WTC11 (cell line): ENCODE results near the gene C6orf136. TPM values are rescaled to one million over a fixed set of nuclear protein-coding genes. Genes with fewer than 3 reads are reported as not detected.

ENCODE experiments used
- ATAC-seq: fragments of 200-7000 bp; cut with Tn5 transposase; 2 replicates; pipeline ENCODE4 v1.10.0; 2021; ENCODE audit warnings: mild to moderate bottlenecking, moderate library complexity
- CTCF ChIA-PET: fragments of 300-600 bp; sonication (Branson Sonifier 250); formaldehyde crosslinking; loops from one replicate; lab custom pipeline; 2021; ENCODE audit warnings: antibody characterized with exemption; lab: Charles Lee
- POLR2A ChIA-PET: fragments of 350-600 bp; sonication (Branson Sonifier 250); formaldehyde crosslinking; loops from one replicate; lab custom pipeline; 2021; ENCODE audit warnings: antibody characterized with exemption; lab: Charles Lee
- DNase-seq: peaks from one replicate; pipeline ENCODE4 v3.0.0; 2021; ENCODE audit warnings: low spot score
- H3K27ac Mint-ChIP-seq: 2 replicates; pipeline ENCODE4 v1.8.0; 2021; ENCODE audit warnings: mixed read lengths
- H3K27me3 Mint-ChIP-seq: 2 replicates; pipeline ENCODE4 v1.8.0; 2021; ENCODE audit warnings: low read depth, mild to moderate bottlenecking, moderate library complexity, mixed read lengths
- H3K36me3 Mint-ChIP-seq: 2 replicates; pipeline ENCODE4 v1.8.0; 2021; ENCODE audit warnings: mixed read lengths
- H3K4me1 Mint-ChIP-seq: 2 replicates; pipeline ENCODE4 v1.8.0; 2022; ENCODE audit warnings: mixed read lengths
- H3K4me3 Mint-ChIP-seq: 2 replicates; pipeline ENCODE4 v1.8.0; 2021; ENCODE audit warnings: mild to moderate bottlenecking, moderate library complexity, mixed read lengths
- H3K9me3 Mint-ChIP-seq: 2 replicates; pipeline ENCODE4 v1.8.0; 2021; ENCODE audit warnings: mixed read lengths
- CREM ChIP-seq: sonication (generic); formaldehyde crosslinking; IDR thresholded peaks from 2 replicates; pipeline ENCODE4 v1.8.1; 2022; ENCODE audit warnings: mild to moderate bottlenecking, missing genetic modification reagents, moderate library complexity
- EMX1 ChIP-seq: fragments of 250-450 bp; sonication (Bioruptor Pico); IDR thresholded peaks from 2 replicates; pipeline ENCODE4 v1.8.0; 2021; ENCODE audit warnings: mild to moderate bottlenecking
- ESRRA ChIP-seq: sonication (generic); formaldehyde crosslinking; IDR thresholded peaks from 2 replicates; pipeline ENCODE4 v1.8.1; 2022; ENCODE audit warnings: mild to moderate bottlenecking, missing genetic modification reagents, borderline replicate concordance
- GRHL2 ChIP-seq: fragments of 250-450 bp; sonication (Bioruptor Pico); IDR thresholded peaks from 2 replicates; pipeline ENCODE4 v1.8.0; 2022; ENCODE audit warnings: mild to moderate bottlenecking, moderate library complexity; ENCODE audit not compliant: insufficient replicate concordance, severe bottlenecking
- NFATC4 ChIP-seq: fragments of 250-450 bp; sonication (Bioruptor Pico); IDR thresholded peaks from 2 replicates; pipeline ENCODE4 v1.9.0; 2021; ENCODE audit warnings: mild to moderate bottlenecking
- TEAD1 ChIP-seq: sonication (generic); formaldehyde crosslinking; IDR thresholded peaks from 2 replicates; pipeline ENCODE4 v1.8.0; 2022; ENCODE audit warnings: mild to moderate bottlenecking, missing genetic modification reagents
- ZBTB21 ChIP-seq: sonication (generic); formaldehyde crosslinking; IDR thresholded peaks from 2 replicates; pipeline ENCODE4 v1.8.1; 2023; ENCODE audit warnings: mild to moderate bottlenecking, missing genetic modification reagents, borderline replicate concordance
- ZNF317 ChIP-seq: sonication (generic); formaldehyde crosslinking; IDR thresholded peaks from 2 replicates; pipeline ENCODE4 v1.8.1; 2023; ENCODE audit warnings: low read depth, mild to moderate bottlenecking, moderate library complexity, missing genetic modification reagents, borderline replicate concordance
- ZNF532 ChIP-seq: fragments of 250-450 bp; sonication (Bioruptor Pico); IDR thresholded peaks from 2 replicates; pipeline ENCODE4 v1.9.0; 2021; ENCODE audit warnings: mild to moderate bottlenecking, borderline replicate concordance
- ZNF671 ChIP-seq: fragments of 250-450 bp; sonication (Bioruptor Pico); IDR thresholded peaks from 2 replicates; pipeline ENCODE4 v1.8.0; 2021; ENCODE audit warnings: mild to moderate bottlenecking
- total RNA-seq: library from RNA; stranded (reverse); gene quantifications from 3 replicates; pipeline ENCODE4 v1.2.3, GENCODE V29; 2021
- TF ChIP-seq, protein P1 (sequence below): fragments of 250-450 bp; sonication (Bioruptor Pico); IDR thresholded peaks from 2 replicates; pipeline ENCODE4 v1.9.0; 2021; ENCODE audit warnings: mild to moderate bottlenecking
- TF ChIP-seq, protein P2 (sequence below): sonication (generic); formaldehyde crosslinking; conservative IDR thresholded peaks from 2 replicates; pipeline ENCODE4 v1.8.1; 2022; ENCODE audit warnings: mild to moderate bottlenecking, missing genetic modification reagents
- TF ChIP-seq, protein P3 (sequence below): fragments of 250-450 bp; sonication (Bioruptor Pico); IDR thresholded peaks from 2 replicates; pipeline ENCODE4 v1.9.0; 2021; ENCODE audit warnings: mild to moderate bottlenecking

C6orf136 gene
- total RNA-seq, 1 experiment from 2014 or later: 26.5 TPM

DNA sequence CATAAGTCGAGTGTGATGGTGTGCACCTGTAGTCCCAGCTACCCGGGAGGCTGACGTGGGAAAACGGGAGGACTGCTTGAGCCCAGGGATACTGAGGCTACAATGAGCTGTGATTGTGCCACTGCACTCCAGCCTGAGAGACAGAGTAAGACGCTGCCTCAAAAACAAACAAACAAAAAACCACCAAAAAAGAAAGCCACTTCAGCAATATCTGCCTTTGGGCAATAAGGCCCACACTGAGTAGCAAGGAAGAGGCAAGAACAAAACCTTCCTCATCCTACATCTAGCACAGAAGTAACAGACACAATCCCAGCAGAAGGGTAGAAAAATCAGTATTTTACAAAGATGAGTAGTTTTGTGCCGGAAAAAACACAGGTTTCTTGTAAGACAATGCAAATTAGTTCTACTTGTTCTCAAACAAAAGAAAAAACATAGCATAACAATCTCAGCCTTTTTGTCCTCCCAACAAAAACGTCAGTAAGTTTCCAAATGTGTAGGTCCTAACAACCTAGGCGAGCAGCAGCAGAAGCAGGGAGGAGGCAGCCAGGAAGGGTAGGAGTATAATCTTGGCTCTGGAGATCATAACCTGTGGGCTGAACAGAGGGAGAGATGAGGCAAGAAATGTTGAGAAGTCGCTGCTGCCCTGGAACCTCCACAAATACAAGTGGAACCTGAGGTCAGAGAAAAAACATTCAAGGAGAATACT, 35.6 kb upstream of the C6orf136 start:
- Mint-ChIP-seq H3K27me3 (no peaks in the 10 kb centered on the region), H3K4me3 (no peak overlapping the region), H3K27ac (peak overlapping the region; percentile 17), H3K9me3 (no peaks in the 10 kb centered on the region), H3K36me3 (peaks cover 71% of the 10 kb centered on the region), H3K4me1 (peaks cover 33% of the 10 kb centered on the region)
- DNase-seq (no peak), ATAC-seq (no peak)
- POLR2A ChIA-PET: interaction anchor here (1.2 to 1.4 kb wide), 3 partner anchors 11 to 76 kb away, joined by 3 to 6 read pairs (median 5); no protein-coding TSS in a partner anchor
- CTCF ChIA-PET: interaction anchor here (1.0 to 2.6 kb wide), 4 partner anchors 13 to 127 kb away, joined by 3 to 13 read pairs (median 4); no protein-coding TSS in a partner anchor
- no peak for TF ChIP-seq ZBTB21 (CRISPR knock-in tag)

GRCh38 chr6:30611856-30612194, 35.1 kb upstream of the C6orf136 start:
- H3K27me3 Mint-ChIP-seq: no peaks in the 10 kb centered on the region

GRCh38 chr6:30612213-30612612, 34.7 kb upstream of the C6orf136 start:
- peaks cover 71% of the 10 kb centered on the region for H3K36me3 Mint-ChIP-seq
- DNase-seq (no peak), ATAC-seq (no peak)

More at GRCh38 chr6:30611856-30612194, 35.1 kb upstream of the C6orf136 start:
- H3K36me3 Mint-ChIP-seq: peaks cover 71% of the 10 kb centered on the region
- H3K4me3 Mint-ChIP-seq: no peak overlapping the region
- H3K27ac Mint-ChIP-seq: peak overlapping the region; percentile 10
- peaks cover 33% of the 10 kb centered on the region for H3K4me1 Mint-ChIP-seq
- H3K9me3 Mint-ChIP-seq: no peaks in the 10 kb centered on the region
- ATAC-seq: no peak
- CTCF ChIA-PET: interaction anchor here (0.9 to 2.6 kb wide), 6 partner anchors 15 to 158 kb away, joined by 3 to 13 read pairs (median 7); partner anchors contain the start of genes DHX16 and MDC1
- no peak for DNase-seq
- TF ChIP-seq, protein P1, sequence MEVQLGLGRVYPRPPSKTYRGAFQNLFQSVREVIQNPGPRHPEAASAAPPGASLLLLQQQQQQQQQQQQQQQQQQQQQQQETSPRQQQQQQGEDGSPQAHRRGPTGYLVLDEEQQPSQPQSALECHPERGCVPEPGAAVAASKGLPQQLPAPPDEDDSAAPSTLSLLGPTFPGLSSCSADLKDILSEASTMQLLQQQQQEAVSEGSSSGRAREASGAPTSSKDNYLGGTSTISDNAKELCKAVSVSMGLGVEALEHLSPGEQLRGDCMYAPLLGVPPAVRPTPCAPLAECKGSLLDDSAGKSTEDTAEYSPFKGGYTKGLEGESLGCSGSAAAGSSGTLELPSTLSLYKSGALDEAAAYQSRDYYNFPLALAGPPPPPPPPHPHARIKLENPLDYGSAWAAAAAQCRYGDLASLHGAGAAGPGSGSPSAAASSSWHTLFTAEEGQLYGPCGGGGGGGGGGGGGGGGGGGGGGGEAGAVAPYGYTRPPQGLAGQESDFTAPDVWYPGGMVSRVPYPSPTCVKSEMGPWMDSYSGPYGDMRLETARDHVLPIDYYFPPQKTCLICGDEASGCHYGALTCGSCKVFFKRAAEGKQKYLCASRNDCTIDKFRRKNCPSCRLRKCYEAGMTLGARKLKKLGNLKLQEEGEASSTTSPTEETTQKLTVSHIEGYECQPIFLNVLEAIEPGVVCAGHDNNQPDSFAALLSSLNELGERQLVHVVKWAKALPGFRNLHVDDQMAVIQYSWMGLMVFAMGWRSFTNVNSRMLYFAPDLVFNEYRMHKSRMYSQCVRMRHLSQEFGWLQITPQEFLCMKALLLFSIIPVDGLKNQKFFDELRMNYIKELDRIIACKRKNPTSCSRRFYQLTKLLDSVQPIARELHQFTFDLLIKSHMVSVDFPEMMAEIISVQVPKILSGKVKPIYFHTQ (CRISPR knock-in tag): no peak
- TF ChIP-seq GRHL2 (no peak), EMX1 (0 out of 2 replicates have a peak, but pooled peaks have one; percentile 27), TEAD1 (CRISPR knock-in tag) (no peak), ZNF317 (CRISPR knock-in tag) (no peak)
- TF ChIP-seq, all 79 proteins: peak for 1
- POLR2A ChIA-PET: interaction anchor here (1.1 to 1.6 kb wide), 3 partner anchors 11 to 41 kb away, joined by 4 to 8 read pairs (median 6); partner anchors contain the start of gene ABCF1

DNA sequence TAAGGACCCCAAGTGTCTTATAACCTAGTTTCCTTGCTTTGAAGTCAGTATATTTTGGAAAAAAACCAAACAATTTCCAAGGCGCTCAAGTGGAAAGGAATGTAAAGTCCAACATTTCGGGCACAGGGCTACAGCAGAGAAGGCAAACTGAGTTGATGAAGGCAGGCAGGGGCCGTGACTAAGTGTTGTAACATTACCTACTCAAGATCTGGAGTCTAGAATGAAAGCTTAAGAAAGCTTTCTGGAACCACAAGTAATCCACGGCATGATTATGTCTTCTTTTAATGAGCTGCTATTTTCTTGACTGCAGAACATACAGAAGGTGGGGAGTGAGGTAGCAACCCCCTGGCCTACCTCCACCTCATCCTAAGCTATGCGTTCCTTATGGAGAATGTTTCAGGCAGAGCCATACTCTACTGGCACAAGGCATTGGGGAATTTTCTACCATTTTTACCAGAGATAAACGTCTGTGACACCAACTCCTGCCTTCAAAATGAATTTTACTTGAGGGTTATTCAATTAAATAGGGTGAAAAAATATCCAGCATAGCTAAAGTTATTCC, 34.2 kb upstream of the C6orf136 start:
- Mint-ChIP-seq H3K27me3 (no peaks in the 10 kb centered on the region; the same call in 1 of the 2 replicates), H3K36me3 (peaks cover 66% of the 10 kb centered on the region), H3K4me1 (peaks cover 33% of the 10 kb centered on the region), H3K4me3 (no peak overlapping the region), H3K27ac (peak overlapping the region; percentile 71), H3K9me3 (no peaks in the 10 kb centered on the region)
- ATAC-seq (no peak), DNase-seq (no peak)
- CTCF ChIA-PET: interaction anchor here (0.7 to 4.1 kb wide), 10 partner anchors 13 to 159 kb away, joined by 3 to 15 read pairs (median 6); partner anchors contain the start of genes DHX16 and MDC1
- POLR2A ChIA-PET: interaction anchor here (0.7 to 3.2 kb wide), 7 partner anchors 12 to 60 kb away, joined by 3 to 33 read pairs (median 5); partner anchors contain the start of genes ABCF1 and DHX16
- TF ChIP-seq ESRRA (CRISPR knock-in tag): no peak
- peak; percentile 58; the same call in 1 of the 2 replicates for TF ChIP-seq NFATC4 (CRISPR knock-in tag)
- TF ChIP-seq, protein P2, sequence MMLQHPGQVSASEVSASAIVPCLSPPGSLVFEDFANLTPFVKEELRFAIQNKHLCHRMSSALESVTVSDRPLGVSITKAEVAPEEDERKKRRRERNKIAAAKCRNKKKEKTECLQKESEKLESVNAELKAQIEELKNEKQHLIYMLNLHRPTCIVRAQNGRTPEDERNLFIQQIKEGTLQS (CRISPR knock-in tag): no peak
- TF ChIP-seq, protein P3, sequence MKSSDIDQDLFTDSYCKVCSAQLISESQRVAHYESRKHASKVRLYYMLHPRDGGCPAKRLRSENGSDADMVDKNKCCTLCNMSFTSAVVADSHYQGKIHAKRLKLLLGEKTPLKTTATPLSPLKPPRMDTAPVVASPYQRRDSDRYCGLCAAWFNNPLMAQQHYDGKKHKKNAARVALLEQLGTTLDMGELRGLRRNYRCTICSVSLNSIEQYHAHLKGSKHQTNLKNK (CRISPR knock-in tag): peak; percentile 66; the same call in 1 of the 2 replicates
- TF ChIP-seq CREM (CRISPR knock-in tag): 0 out of 2 replicates have a peak, but pooled peaks have one; percentile 15
- TF ChIP-seq ZNF532 (CRISPR knock-in tag): 0 out of 2 replicates have a peak, but pooled peaks have one; percentile 8
- TF ChIP-seq, protein P1 (CRISPR knock-in tag): 0 out of 2 replicates have a peak, but pooled peaks have one; percentile 40

More at GRCh38 chr6:30612213-30612612, 34.7 kb upstream of the C6orf136 start:
- peaks cover 33% of the 10 kb centered on the region for H3K4me1 Mint-ChIP-seq
- no peaks in the 10 kb centered on the region for H3K9me3 Mint-ChIP-seq
- H3K27ac Mint-ChIP-seq: peak overlapping the region; percentile 10
- no peak overlapping the region for H3K4me3 Mint-ChIP-seq
- TF ChIP-seq ZNF671 (0 out of 2 replicates have a peak, but pooled peaks have one; percentile 43), NFATC4 (CRISPR knock-in tag) (no peak), EMX1 (0 out of 2 replicates have a peak, but pooled peaks have one; percentile 3)
- no peaks in the 10 kb centered on the region for H3K27me3 Mint-ChIP-seq
- CTCF ChIA-PET: interaction anchor here (0.7 to 4.1 kb wide), 10 partner anchors 14 to 159 kb away, joined by 3 to 15 read pairs (median 6); partner anchors contain the start of genes DHX16 and MDC1
- POLR2A ChIA-PET: interaction anchor here (1.1 to 3.2 kb wide), 5 partner anchors 11 to 60 kb away, joined by 4 to 33 read pairs (median 6); partner anchors contain the start of genes ABCF1 and DHX16
